SK-N-SH (cell line): Measurements from ENCODE around the gene CASKIN2.

Experiments used
- JUND ChIP-seq: IDR thresholded peaks from 2 replicates; pipeline ENCODE4 v1.4.0; 2012
- POLR2AphosphoS5 ChIP-seq: IDR thresholded peaks from 2 replicates; pipeline ENCODE4 v1.6.1; 2012; ENCODE audit warnings: low read depth, low read length
- RFX5 ChIP-seq: IDR thresholded peaks from 2 replicates; pipeline ENCODE4 v1.6.1; 2012; ENCODE audit warnings: mild to moderate bottlenecking, improper control_type of control experiment, low read length
- SMC3 ChIP-seq: IDR thresholded peaks from 2 replicates; pipeline ENCODE4 v1.6.1; 2012; ENCODE audit warnings: low read depth, low read length, improper control_type of control experiment
- TF ChIP-seq, protein P1 (sequence below): IDR thresholded peaks from 2 replicates; pipeline ENCODE4 v1.4.0; 2012; ENCODE audit warnings: low read depth
- TF ChIP-seq, protein P2 (sequence below): fragments of 200-600 bp; sonication (generic); IDR thresholded peaks from 2 replicates; pipeline ENCODE4 v1.6.1; 2017; ENCODE audit warnings: antibody characterized with exemption, mild to moderate bottlenecking, moderate library complexity

DNA sequence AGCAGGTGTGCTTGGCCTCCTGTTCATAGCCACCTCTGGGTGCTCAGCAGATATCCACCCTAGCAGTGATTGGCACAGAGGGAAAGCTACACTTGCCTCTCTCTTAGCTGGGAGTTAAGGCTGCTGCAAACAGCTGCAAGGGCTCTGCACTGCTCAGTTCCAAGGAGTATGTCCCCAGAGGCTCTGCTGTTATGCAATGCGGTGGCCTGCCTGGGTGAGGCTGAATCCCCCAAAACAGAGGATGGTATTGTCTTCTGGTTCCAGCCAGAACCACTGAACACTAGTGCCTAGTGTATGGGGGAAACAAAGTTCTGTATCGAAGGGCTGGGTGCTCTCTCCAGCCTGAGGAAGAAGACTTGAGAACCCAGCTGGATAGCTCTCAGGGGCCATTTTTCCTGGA, 42.1 kb downstream of the CASKIN2 start:
- TF ChIP-seq POLR2AphosphoS5, result no peak
- TF ChIP-seq, protein P1, sequence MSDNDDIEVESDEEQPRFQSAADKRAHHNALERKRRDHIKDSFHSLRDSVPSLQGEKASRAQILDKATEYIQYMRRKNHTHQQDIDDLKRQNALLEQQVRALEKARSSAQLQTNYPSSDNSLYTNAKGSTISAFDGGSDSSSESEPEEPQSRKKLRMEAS, result no peak
- TF ChIP-seq RFX5, result no peak
- TF ChIP-seq SMC3, result no peak
- TF ChIP-seq JUND, result no peak
- TF ChIP-seq, protein P2, sequence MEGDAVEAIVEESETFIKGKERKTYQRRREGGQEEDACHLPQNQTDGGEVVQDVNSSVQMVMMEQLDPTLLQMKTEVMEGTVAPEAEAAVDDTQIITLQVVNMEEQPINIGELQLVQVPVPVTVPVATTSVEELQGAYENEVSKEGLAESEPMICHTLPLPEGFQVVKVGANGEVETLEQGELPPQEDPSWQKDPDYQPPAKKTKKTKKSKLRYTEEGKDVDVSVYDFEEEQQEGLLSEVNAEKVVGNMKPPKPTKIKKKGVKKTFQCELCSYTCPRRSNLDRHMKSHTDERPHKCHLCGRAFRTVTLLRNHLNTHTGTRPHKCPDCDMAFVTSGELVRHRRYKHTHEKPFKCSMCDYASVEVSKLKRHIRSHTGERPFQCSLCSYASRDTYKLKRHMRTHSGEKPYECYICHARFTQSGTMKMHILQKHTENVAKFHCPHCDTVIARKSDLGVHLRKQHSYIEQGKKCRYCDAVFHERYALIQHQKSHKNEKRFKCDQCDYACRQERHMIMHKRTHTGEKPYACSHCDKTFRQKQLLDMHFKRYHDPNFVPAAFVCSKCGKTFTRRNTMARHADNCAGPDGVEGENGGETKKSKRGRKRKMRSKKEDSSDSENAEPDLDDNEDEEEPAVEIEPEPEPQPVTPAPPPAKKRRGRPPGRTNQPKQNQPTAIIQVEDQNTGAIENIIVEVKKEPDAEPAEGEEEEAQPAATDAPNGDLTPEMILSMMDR, result no peak
